Sigmoid colon (tissue), 7 donors: ENCODE data around the gene BCAS1. TPM values are rescaled to one million over a fixed set of nuclear protein-coding genes. Genes with fewer than 3 reads are reported as not detected.
"Not testable (repeated sequence)": the region's sequence is repeated elsewhere in the genome, so short reads cannot be mapped to it uniquely, and the experiment has no call there.

ENCODE experiments used
- DNase-seq: peaks from one replicate; pipeline ENCODE4 v3.0.0-alpha.2; 2019
- H3K27ac ChIP-seq, 4 donors: fragments of 200-600 bp; sonication (generic); one replicate each; pipeline ENCODE4 v1.5.1; 2016 to 2019; ENCODE audit warnings: mild to moderate bottlenecking in 1 of 4
- H3K27me3 ChIP-seq, 3 donors: fragments of 200-600 bp; sonication (generic); one replicate each; pipeline ENCODE4 v1.5.1; 2019; ENCODE audit warnings: mild to moderate bottlenecking in 1 of 3
- H3K36me3 ChIP-seq, 4 donors: fragments of 200-600 bp; sonication (generic); one replicate each; pipeline ENCODE4 v1.5.1; 2016 to 2019
- H3K4me1 ChIP-seq, 4 donors: fragments of 200-600 bp; sonication (generic); one replicate each; pipeline ENCODE4 v1.5.1; 2017 to 2019
- H3K4me3 ChIP-seq, 4 donors: fragments of 200-600 bp; sonication (generic); one replicate each; pipeline ENCODE4 v1.5.1; 2017 to 2019; ENCODE audit warnings: mild to moderate bottlenecking in 2 of 4, moderate library complexity in 1 of 4
- H3K9me3 ChIP-seq, 4 donors: fragments of 200-600 bp in 3 of 4; sonication (generic) in 3 of 4; one replicate each; pipeline versions ENCODE4 v1.5.1 to v1.6.1; 2013 to 2019
- CTCF ChIP-seq, 4 experiments: fragments of 450-650 bp in 3 of 4; fragments of 200-600 bp in 1 of 4; IDR thresholded peaks; one replicate each; pipeline ENCODE4 v1.5.1; 2016 to 2019; ENCODE audit warnings: antibody characterized with exemption in 4 of 4, mild to moderate bottlenecking in 3 of 4, moderate library complexity in 2 of 4
- EP300 ChIP-seq, 4 donors: sonication (generic); formaldehyde crosslinking; IDR thresholded peaks; one replicate each; pipeline ENCODE4 v1.6.1; 2017; ENCODE audit warnings: antibody characterized with exemption in 4 of 4
- POLR2A ChIP-seq, 2 donors: fragments of 450-650 bp; IDR thresholded peaks; one replicate each; pipeline ENCODE4 v1.6.1; 2016; ENCODE audit warnings: antibody characterized with exemption in 2 of 2, mild to moderate bottlenecking in 2 of 2, moderate library complexity in 2 of 2
- POLR2AphosphoS5 ChIP-seq, 4 donors: sonication (generic); formaldehyde crosslinking; IDR thresholded peaks; one replicate each; pipeline ENCODE4 v1.6.1; 2017; ENCODE audit warnings: antibody characterized with exemption in 4 of 4
- WGBS, 2 donors: extraction: QIAGEN DNeasy Blood & Tissue Kit; methylation state at CpG; one replicate each; pipeline ENCODE4 v1.1.7; 2013; 5-methylcytosine and 5-hydroxymethylcytosine counted together
- intact Hi-C: fragments of 100-400 bp; cut with DNase I; formaldehyde crosslinking; loops from one replicate; pipeline ENCODE4 v1.15.1; 2023
- polyA plus RNA-seq, 3 donors: library from polyadenylated mRNA; stranded (reverse); fragments of 200-250 nt; gene quantifications; one replicate each; pipeline ENCODE4 v1.2.3, GENCODE V29; 2013
- total RNA-seq, 4 donors: library from RNA; depleted of rRNA; stranded (reverse); fragments of >200 nt; gene quantifications; one replicate each; pipeline ENCODE4 v1.1.0, GENCODE V29; 2016
- donor health status: healthy with polysubstance abuse.
- donor health status: Bipolar disorder and iron deficiency.
- donor health status: healthy.

The BCAS1 gene
- total and polyA plus RNA-seq, 7 donors, result 0.71 to 198 (median 35.4) TPM; not detected in 2

GRCh38 chr20:54013471-54013870, 56.9 kb downstream of the BCAS1 start:
- TF ChIP-seq POLR2AphosphoS5 (IDR thresholded peaks at IDR 0.05), result no peak
- no peak for TF ChIP-seq POLR2A (IDR thresholded peaks at IDR 0.05)
- no peak for TF ChIP-seq CTCF (IDR thresholded peaks at IDR 0.05)
- TF ChIP-seq EP300 (IDR thresholded peaks at IDR 0.05), result no peak
- Histone ChIP-seq H3K4me3 (no peak overlapping the region), H3K36me3 (no peaks in the 10 kb centered on the region), H3K27ac (no peak overlapping the region), H3K9me3 (no peaks in the 10 kb centered on the region), H3K4me1 (no peaks in the 10 kb centered on the region), H3K27me3 (no peaks in the 10 kb centered on the region)
- no peak for DNase-seq
- 68 to 82% methylated on average over 4 of the region's 4 CpGs for WGBS, 2 donors
- intact Hi-C loops, result no loop called here

DNA sequence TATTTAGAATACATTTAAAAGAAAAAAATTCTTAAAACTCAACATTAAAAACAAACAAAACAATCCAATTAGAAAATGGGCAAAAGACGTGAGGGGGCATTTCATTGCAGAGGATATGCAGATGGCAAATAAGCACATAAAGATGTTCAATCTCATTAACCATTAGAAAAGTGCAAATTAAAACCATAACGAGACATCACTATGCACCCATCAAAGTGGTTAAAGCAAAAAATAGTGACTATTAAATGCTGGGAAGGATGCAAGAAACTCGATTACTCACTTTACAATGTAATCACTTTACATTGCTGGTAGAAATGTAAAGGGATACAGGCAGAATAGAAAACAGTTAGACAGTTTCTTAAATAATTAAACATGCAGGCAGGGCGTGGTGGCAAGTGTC, 59.0 kb downstream of the BCAS1 start:
- 77 to 86% methylated on average over 4 of the region's 4 CpGs for WGBS, 2 donors

GRCh38 chr20:54006216-54006615, 64.2 kb downstream of the BCAS1 start:
- H3K4me1 ChIP-seq, H3K27me3 ChIP-seq, H3K9me3 ChIP-seq, H3K36me3 ChIP-seq, DNase-seq, H3K4me3 ChIP-seq, intact Hi-C loops, H3K27ac ChIP-seq: not testable (repeated sequence)
- 92 to 93% methylated on average over 7 of the region's 7 CpGs for WGBS, 2 donors
- TF ChIP-seq POLR2A (IDR thresholded peaks at IDR 0.05), result peak in 1 of 2 donors; percentile 6

More for the DNA sequence above, 59.0 kb downstream of the BCAS1 start:
- DNase-seq, result no peak
- TF ChIP-seq POLR2A (IDR thresholded peaks at IDR 0.05) (no peak), POLR2AphosphoS5 (IDR thresholded peaks at IDR 0.05) (no peak), CTCF (IDR thresholded peaks at IDR 0.05) (no peak), EP300 (IDR thresholded peaks at IDR 0.05) (no peak)
- no peaks in the 10 kb centered on the region for H3K4me1 ChIP-seq
- no peak overlapping the region for H3K4me3 ChIP-seq
- no peaks in the 10 kb centered on the region for H3K27me3 ChIP-seq
- H3K27ac ChIP-seq, result no peak overlapping the region
- intact Hi-C loops, result no loop called here
- no peaks in the 10 kb centered on the region for H3K9me3 ChIP-seq
- no peaks in the 10 kb centered on the region for H3K36me3 ChIP-seq

DNA sequence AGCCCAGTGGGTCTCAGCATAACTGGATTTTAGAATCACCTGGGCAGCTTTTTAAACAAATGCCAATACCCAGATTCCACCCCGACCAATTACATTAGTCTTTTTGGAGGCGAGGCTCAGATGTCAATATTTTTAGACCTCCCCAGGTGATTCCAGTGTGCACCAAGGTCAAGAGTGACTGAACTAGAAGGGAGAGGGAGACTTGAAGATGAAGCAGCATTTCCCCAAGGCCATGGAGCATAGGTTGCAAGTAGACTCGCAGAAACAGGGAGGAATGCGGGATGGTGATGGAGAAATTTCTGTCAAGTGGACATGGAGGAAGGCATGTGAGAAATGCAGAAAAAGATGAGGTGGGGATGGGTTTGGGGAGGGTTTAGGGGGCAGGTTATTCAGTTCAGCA, 64.9 kb downstream of the BCAS1 start:
- no peak for DNase-seq
- intact Hi-C loops, result no loop called here
- H3K36me3 ChIP-seq, result no peaks in the 10 kb centered on the region
- no peaks in the 10 kb centered on the region for H3K27me3 ChIP-seq
- H3K4me3 ChIP-seq, result no peak overlapping the region
- WGBS, 2 donors, result 95 to 96% methylated on average over 4 of the region's 4 CpGs
- TF ChIP-seq CTCF (IDR thresholded peaks at IDR 0.05) (no peak), POLR2AphosphoS5 (IDR thresholded peaks at IDR 0.05) (no peak), EP300 (IDR thresholded peaks at IDR 0.05) (no peak), POLR2A (IDR thresholded peaks at IDR 0.05) (no peak)
- H3K27ac ChIP-seq, result no peak overlapping the region
- peaks cover 0 to 10% (median 4%) of the 10 kb centered on the region in 4 donors for H3K9me3 ChIP-seq
- H3K4me1 ChIP-seq, result no peaks in the 10 kb centered on the region

DNA sequence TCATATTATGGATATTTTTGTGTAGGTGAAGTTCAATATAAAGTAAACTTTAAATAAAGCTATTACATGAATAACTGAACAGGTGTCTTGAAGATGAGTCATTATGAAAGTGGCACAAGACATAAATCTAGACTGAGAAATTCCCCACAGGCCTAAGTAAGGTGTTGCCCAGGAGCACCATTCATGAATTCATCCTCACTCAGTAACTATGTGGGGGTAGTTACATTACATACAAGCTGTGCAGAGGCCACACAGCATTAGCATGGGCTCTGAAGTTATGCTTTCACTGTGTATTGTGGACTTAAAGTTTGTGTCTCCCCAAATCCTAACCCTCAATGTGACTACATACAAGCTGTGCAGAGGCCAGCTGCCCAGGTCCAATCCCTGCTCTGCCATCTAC, 65.9 kb downstream of the BCAS1 start:
- intact Hi-C loops, result no loop called here
- no peak for DNase-seq
- Histone ChIP-seq H3K27ac (no peak overlapping the region), H3K9me3 (peaks cover 0 to 10% (median 4%) of the 10 kb centered on the region in 4 donors), H3K4me3 (no peak overlapping the region), H3K4me1 (no peaks in the 10 kb centered on the region), H3K36me3 (no peaks in the 10 kb centered on the region), H3K27me3 (no peaks in the 10 kb centered on the region)
- TF ChIP-seq EP300 (IDR thresholded peaks at IDR 0.05) (no peak), POLR2A (IDR thresholded peaks at IDR 0.05) (no peak), POLR2AphosphoS5 (IDR thresholded peaks at IDR 0.05) (no peak), CTCF (IDR thresholded peaks at IDR 0.05) (no peak)
